Suppressor macrophage treated with lipopolysaccharide for 1 hour (primary cell): Measurements from ENCODE around the gene BORCS8.
A peak's percentile ranks its signal among the peaks of the same experiment; 100 is the strongest.
"Not testable (repeated sequence)": the region's sequence is repeated elsewhere in the genome, so short reads cannot be mapped to it uniquely, and the experiment has no call there.

Source experiments
- DNase-seq, 3 donors: peaks; one replicate each; pipeline ENCODE4 v3.0.0-alpha.2; 2020 to 2022

BORCS8 gene

DNA sequence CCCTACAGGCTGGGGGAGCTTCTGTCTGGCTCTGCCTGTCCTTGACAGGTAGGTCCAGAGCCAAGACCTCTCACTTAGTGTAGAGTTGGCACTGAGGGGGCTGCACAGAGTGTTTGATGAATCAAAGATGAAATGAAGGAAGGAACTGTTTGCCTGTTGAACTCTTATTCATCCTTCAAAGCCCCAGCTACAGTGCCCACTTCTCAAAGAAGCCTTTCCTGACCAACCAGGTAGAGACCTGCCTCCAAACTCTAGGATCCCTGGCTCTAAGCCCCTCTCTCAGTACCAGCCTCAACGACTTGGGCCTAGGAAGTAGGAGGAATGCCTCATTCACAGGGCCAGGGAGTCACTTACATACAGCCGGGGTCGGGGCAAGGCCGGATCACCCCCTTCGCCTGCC lies 44.6 kb downstream of the BORCS8 start:
- no peak for DNase-seq

DNA sequence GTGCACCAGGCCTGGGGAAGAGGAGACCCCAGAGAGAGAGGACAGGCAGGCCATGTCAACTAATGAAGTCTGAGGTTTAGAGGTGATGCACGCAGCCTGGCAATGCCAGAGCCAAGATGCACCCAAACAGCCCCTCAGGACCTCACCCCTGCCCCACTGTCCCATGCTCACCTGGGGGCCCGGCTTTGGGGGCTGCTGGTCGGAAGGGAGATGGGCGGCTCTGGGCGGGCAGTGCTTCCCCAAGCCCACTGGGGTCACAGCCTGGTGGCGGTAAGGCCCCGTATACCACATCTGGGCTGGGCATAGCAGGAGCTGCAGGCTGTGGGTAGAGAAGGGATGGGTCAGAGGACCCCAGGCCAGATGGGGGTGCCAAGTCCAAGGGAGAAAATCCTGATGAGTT lies 45.1 kb downstream of the BORCS8 start:
- DNase-seq, result no peak

DNA sequence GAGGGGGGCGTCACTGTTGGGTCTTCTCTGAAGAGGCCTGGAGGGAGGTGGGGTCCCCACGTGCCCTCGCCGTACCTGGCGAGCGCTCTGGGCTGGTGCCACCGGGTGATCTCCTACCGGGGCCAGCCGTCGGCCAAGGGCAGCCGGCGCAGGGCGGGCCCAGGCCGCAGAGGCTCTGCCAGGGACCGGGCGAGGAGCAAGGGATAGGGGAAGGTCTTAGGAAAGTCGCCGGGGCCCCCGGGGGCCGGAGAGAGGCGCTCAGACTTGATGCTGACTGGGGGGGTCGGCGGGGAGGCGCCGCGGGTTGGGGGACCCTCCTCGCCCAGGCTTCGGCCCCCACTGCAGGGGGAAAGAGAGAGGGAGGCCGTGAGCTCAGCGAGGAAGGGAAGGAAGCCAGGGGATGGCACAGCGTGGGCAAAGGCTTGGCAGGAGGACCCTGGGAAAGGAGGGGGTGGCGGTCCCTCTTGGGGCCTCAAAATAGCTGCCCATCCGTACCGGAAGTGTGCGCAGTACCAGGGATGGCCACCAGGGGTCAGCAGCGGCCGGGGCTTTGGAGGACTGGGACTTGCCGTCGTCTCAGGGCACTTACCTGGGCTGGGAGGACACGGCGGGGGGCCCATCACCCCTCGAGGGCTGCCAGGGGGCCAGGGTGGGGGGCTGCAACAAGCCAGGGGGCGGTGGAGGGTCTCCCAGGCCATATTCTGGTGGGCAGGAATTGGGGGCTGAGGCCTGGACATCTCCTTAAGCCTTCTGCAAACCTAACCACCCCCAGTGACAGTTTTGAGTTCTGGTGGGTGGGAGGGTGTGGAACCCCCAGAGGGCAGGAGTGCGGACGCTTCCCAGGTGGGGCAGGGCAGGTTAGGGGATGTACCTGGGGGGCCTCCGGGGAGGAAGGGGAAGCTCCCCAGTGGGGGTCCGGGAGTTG lies 46.0 kb downstream of the BORCS8 start:
- DNase-seq, result peak; percentile 65 to 82 (median 78)

DNA sequence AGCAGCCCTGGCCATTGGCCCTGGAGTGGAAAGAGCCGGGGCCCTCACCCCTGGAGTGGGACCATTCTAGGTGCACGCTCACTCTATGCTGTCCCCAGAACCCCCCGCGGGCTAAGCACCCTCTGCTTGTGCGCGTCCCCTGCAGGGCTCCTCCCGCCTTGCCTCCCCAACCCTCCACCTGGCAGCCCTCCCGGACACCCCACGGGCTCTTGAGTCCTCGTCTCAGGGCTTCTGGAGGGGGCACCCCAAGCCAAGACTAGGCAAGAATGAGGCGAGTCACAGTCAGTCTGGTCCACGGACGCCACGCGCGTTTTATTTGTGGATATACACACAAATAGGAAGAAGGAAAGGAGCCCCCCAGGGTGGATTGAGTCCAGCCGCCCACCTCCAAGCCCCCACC lies 46.7 kb downstream of the BORCS8 start:
- DNase-seq, result no peak

DNA sequence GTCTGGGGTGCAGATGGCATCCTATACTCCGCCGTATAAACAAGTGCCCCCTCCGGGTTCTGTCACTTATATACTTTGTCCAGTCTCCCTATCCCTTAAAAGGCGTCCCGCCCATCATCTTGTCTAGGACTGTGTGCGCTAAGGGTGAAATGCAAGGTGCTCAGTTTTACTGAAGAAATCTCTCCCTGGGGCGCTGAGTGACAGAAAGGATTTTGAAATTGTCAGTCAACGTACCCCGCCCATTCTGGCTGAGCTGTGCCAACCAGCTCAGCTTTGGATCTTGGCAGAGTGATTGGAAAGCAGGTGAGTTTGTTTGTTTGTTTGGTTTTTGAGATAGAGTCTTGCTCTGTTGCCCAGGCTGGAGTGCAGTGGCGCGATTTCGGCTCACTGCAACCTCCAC lies 49.6 kb downstream of the BORCS8 start:
- DNase-seq, result no peak

DNA sequence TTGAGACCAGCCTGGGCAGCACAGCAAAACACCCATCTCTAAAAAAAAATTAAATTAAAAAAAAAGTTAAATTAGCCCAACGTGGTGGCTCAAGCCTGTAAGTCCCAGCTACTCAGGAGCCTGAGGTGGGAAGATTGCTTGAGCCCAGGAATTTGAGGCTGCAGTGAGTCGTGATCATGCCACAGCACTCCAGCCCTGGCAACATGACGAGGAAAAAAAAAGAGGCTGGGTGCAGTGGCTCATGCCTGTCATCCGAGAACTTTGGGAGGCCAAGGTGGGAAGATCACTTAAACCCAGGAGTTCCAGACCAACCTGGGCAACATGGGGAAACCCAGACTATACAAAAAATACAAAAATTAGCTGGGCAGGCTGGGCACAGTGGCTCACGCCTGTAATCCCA lies 51.5 kb downstream of the BORCS8 start:
- DNase-seq, result no peak

DNA sequence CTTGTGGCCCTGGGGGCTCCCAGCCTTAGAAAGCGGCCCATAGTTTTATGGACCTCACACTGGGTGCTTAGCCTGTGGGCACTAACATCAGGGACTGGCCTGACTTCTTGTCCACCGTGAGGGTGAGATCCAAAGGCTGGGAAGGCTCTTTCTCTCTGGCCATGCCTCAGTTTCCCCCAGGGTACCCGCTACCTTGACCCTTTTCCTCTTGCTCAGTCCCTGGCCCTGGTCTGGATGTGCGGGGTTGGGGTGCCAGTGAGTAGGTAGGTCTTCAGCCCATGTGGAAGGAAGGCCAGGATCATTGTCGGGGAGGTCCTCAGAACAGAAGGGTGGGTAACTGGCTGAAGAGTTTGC lies 52.1 kb downstream of the BORCS8 start:
- DNase-seq, result no peak

DNA sequence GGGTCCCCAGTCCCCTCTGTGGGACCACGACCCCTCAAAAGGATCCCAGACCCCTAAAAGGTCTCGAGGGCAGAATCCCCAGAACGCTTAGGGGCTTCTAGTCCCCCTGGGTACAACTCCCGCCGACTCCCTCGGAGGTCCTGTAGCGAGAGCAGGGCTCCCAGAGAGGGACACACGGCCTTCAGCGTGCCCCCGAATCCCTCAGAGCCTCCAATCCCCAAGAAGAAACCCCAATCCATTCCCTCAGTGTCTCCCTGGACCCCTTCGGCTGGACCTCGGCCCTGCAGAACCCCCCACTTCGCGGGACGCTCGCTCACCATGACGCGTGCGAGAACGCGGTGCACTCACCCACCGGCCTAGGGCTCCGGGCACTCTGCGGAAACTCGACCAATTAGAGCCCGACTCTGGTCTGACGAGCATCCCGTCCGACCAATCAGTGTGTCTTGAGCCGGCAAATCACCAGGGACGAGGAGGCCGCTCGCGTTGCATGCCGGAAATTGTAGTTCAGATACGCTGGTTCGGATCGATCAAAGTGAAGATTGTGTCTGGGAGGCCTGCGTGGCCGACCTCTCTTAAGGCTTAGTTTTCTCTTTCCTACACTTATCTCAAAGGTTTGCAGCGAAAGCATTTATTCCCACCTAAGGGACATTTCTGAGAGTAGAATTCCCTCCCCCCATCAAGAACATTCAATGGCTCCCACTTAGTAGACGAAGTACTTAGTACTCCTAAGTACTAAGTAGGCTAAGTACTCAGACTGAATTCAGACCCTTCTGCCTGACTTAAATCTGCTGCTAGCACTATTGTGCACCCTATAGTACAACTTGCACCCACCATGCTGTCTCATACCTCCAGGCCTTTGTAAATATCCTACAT lies 53.6 kb downstream of the BORCS8 start, which contains the start of gene TMEM161A:
Gene TMEM161A (minus strand): TSS at position 370 of the 873 bp plus-strand sequence. CDS start 50 bp downstream, at position 320.
- DNase-seq, result peak; percentile 97 to 98 (median 97)

DNA sequence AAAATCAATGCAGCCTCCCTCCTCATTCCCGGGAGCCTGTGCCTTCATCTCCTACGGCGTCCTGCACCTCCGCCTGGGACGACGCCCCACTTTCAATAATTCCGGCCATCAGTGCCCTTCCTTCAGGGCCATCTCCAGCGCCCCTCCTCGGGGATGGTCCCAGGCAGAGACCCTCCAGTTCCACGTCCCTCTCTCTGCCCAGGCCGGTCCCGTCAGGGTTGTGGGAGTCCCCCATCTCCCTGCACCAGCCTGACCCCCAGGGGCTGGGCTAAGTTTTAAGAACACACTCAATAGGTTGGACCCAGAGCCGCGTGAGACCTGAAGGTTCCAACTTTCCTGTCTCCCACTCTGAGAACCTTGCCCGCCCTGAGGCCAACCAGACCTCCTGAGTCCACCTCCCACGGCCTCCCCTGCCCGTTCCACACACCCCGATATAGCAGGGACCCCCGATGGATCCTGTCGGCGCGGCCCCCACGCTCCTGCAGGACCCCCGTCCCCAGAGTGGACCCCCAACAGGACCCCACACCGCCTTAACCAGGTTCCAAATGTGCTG lies 54.3 kb downstream of the BORCS8 start:
- DNase-seq, result no peak

DNA sequence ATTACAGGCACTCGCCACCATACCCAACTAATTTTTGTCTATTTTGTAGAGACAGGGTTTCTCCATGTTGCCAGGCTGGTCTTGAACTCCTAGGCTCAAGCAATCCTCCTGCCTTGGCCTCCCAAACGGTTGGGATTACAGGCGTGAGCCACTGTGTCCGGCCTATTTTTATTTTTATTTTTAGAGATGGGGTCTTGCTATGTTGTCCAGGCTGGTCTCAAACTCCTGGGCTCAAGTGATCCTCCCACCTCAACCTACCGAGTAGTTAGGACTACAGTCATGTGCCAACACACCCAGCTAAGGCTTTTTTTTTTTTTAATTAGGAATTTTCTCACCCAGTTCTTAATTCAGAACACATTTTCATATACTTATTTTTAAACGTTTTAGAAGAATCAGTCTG lies 56.2 kb downstream of the BORCS8 start:
- not testable (repeated sequence) for DNase-seq

DNA sequence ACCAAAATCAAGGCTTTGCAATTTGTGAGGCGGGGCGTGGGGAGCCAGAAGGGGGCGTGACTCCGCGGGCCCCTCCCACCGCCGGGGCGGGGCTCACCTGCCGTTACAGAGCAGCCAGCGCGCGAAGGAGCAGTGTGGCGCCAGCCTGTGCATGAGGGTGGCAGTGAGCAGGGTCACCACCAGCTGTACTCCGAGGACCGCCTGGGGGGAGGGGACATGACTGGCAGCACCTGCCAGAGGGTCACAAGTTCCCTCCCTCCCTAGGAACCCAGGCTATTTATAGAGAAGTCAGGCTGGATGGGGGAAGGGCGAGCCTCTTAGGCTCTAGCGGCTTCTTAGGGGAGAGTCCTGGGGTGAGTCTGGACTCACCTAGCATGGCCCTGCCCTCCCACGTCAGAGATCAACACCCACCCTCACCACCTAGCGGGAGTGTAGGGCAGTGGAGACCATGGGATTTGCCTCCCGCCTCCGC lies 57.2 kb downstream of the BORCS8 start:
- peak in 1 of 3 donors; percentile 26 for DNase-seq

DNA sequence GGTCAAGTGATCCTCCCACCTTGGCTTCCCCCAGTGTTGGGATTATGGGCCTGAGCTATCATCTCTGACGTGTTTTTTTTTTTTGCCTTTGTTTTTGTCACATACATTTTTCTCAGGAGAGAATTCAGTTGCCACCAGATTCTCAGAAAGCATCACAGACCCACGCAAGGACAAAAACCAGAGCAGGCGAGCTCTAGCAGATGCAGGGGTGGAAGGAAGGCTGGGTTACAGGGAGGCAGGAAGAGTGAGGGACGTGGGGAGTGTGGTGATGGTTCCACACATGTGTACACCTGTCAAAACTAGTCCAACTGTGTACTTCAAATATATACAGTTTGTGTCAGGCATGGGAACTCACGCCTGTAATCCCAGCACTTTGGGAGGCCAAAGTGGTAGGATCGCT lies 58.0 kb downstream of the BORCS8 start:
- no peak for DNase-seq

DNA sequence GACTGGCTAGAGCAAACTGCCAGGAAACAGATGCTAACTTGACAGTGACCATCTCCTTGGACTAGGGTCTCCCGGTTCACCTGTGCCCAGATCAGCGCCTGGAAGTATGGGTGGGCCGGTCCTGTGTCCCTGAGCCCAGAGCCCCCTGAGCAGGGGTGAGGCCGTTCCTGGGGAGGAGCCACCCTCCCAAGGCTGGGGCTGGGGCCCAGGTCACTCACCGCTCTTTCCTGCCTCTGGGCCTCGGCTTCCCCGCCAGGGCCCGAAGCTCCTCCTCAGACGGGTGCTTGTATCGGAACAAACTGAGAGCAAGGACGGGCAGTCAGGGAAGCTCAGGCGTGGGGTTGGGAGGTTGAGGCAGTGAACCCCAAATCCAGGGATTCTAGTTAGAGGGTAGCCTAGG lies 59.0 kb downstream of the BORCS8 start:
- DNase-seq, result no peak

DNA sequence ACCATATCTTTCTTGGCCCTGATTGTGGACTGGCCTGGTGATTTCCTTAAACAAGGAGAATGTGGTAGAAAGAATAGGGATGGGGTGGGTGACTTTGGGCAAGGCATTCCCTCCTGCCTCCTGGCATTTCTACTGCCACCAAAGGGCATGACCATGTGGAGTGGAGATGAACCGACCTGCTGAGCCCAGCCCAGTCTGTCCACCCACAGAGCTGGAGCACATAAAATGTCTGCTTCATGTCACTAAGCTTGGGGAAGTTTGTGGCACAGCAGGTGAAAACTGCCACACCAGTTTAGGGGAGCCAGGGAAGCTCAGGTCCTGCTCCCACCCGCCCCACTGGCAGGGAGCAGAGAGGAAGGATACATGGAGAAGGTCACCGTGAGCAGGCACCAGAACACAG lies 60.0 kb downstream of the BORCS8 start:
- no peak for DNase-seq
